SK-MEL-5 (cell line): ENCODE measurements around the gene TRAK1. TPM values are rescaled to one million over a fixed set of nuclear protein-coding genes. Genes with fewer than 3 reads are reported as not detected.

Source experiments
- DNase-seq: peaks from one replicate; pipeline ENCODE4 v3.0.0-alpha.2; 2016; ENCODE audit warnings: low read depth, low spot score
- in situ Hi-C: cut with HindIII; loops from 2 replicates; pipeline ENCODE4 v1.10.0; 2016; ENCODE audit warnings: low sequenced_read_pairs, high pct_unique_total_duplicates, low pct_unique_long_range_greater_than_20kb
- total RNA-seq: library from RNA; depleted of rRNA; stranded (reverse); fragments of >200 nt; shearing (Covaris generic); gene quantifications from 2 replicates; pipeline ENCODE4 v1.2.3, GENCODE V29; 2014

The TRAK1 gene
- total RNA-seq, 1 experiment from 2014 or later: 30.8 TPM

- DNase-seq: no peak
- in situ Hi-C loops: no loop called here
Observed at GRCh38 chr3:42116466-42116865, 25.3 kb downstream of the TRAK1 start.

GRCh38 chr3:42117175-42118008, 26.2 kb downstream of the TRAK1 start:
- in situ Hi-C loops: no loop called here
- peak; percentile 56 for DNase-seq

- peak; percentile 70 for DNase-seq
- in situ Hi-C loops: no loop called here
Observed at GRCh38 chr3:42118762-42119361, 27.7 kb downstream of the TRAK1 start.

- DNase-seq: no peak
- in situ Hi-C loops: no loop called here
Observed at GRCh38 chr3:42119561-42120355, 28.6 kb downstream of the TRAK1 start.

- no peak for DNase-seq
- in situ Hi-C loops: no loop called here
Observed at GRCh38 chr3:42120866-42121265, 29.7 kb downstream of the TRAK1 start.

- in situ Hi-C loops: no loop called here
Observed at GRCh38 chr3:42122261-42123011, 31.3 kb downstream of the TRAK1 start.

GRCh38 chr3:42123012-42123581, 31.9 kb downstream of the TRAK1 start:
- in situ Hi-C loops: no loop called here
- no peak for DNase-seq

More at GRCh38 chr3:42122261-42123011, 31.3 kb downstream of the TRAK1 start:
- DNase-seq: no peak

GRCh38 chr3:42123824-42124658, 32.9 kb downstream of the TRAK1 start:
- in situ Hi-C loops: no loop called here
- no peak for DNase-seq

- in situ Hi-C loops: no loop called here
- DNase-seq: no peak
Observed at GRCh38 chr3:42127226-42127625, 36.1 kb downstream of the TRAK1 start.

GRCh38 chr3:42128526-42128925, 37.4 kb downstream of the TRAK1 start:
- no peak for DNase-seq
- in situ Hi-C loops: no loop called here

- in situ Hi-C loops: no loop called here
- no peak for DNase-seq
Observed at GRCh38 chr3:42129014-42129953, 38.1 kb downstream of the TRAK1 start.

- in situ Hi-C loops: no loop called here
- no peak for DNase-seq
Observed at GRCh38 chr3:42130007-42130328, 38.8 kb downstream of the TRAK1 start.

- DNase-seq: no peak
- in situ Hi-C loops: no loop called here
Observed at GRCh38 chr3:42130329-42131070, 39.3 kb downstream of the TRAK1 start.

GRCh38 chr3:42133500-42134298, 42.5 kb downstream of the TRAK1 start:
- in situ Hi-C loops: no loop called here
- no peak for DNase-seq
